GM12892 (cell line): ENCODE results near the gene CAVIN2.

Experiments used
- DNase-seq: peaks from one replicate; pipeline ENCODE4 v3.0.0; 2011; ENCODE audit not compliant: insufficient read length
- FAIRE-seq: peaks from 2 replicates; lab custom pipeline; 2011; peaks lifted over from hg19 to GRCh38; lab: Jason Lieb, UNC
- POLR2A ChIP-seq: IDR thresholded peaks from 2 replicates; pipeline ENCODE4 v1.6.1; 2011; ENCODE audit warnings: low read depth, low read length, control low read depth
- POLR2AphosphoS5 ChIP-seq: IDR thresholded peaks from 2 replicates; pipeline ENCODE4 v1.6.1; 2011; ENCODE audit warnings: low read depth, low read length, control low read depth
- TAF1 ChIP-seq: IDR thresholded peaks from 2 replicates; pipeline ENCODE4 v1.6.1; 2011; ENCODE audit warnings: low read depth, mild to moderate bottlenecking, control low read depth, low read length, borderline replicate concordance

Gene CAVIN2

DNA sequence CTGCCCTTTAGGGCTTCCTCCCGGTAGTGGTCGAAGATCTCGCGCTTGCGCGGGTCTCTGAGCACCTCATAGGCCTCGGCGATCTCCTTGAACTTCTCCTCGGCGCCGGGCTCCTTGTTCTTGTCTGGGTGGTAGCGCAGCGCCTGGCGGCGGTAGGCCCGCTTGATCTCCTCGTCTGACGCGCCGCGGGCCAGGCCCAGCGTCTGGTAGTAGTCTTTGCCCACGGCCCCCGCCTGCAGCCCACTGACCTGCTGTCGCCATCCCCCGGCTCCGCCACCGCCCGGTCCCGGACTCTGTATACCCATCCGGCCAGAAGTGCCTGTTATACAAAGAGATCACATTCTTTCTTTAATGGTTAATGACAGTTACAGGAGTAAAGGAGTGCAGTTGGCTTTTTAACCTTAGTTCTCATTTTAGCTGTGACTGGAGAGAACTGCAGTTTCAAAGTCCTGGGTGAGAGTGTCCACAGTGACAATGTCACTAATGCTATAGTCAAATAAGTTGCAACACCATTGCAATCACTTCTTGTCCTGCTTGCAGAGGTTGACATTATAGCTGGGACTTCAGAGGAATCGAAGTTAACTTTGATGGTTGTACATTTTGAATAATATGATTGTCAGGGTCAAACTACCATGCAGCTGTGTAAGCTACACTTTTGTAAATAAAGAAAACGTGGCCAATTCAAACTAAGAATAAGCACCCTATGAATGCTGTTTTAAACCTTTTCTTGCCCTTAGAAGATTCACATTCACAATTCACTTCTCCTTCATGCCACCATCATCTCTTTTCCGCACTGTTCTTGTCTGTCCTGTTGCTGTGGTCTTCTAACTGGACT, 35.3 kb upstream of the CAVIN2 start:
- FAIRE-seq (no peak), DNase-seq (no peak)
- no peak for TF ChIP-seq POLR2AphosphoS5
- no peak for TF ChIP-seq TAF1
- no peak for TF ChIP-seq POLR2A

DNA sequence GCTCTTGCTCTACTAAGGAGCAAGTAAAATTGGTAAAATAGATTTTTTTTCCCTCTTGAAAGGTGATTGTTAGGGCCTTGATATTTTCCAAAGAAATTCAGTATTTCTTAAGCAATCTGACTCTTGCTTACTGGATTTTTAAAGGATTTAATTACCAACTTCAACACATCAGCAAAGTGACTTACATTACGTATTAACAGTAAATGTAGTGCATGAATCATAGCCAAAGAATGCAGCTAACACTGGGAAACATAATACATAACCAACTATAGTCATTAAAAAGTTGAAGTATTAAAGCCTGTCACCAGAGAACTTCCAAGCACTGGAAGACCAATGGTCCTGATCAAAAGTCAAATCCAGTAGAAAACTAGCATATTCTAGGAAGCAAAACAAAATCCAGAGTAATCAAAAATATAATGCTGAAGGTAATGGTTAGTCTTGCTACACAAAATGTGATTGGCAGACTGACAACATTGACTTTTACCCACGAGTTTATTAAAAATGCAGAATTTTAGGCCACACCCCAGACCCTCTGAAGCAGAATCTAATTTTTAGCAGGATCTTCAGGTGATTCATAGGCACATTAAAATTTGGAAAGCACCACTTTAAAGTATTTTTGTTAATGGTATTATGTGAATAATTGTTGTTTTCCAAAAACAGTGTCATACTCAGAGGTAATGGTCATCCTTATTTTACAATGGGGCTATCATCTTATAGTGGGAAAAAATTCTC, 31.8 kb upstream of the CAVIN2 start:
- DNase-seq (no peak), FAIRE-seq (no peak)
- TF ChIP-seq POLR2AphosphoS5 (no peak), TAF1 (no peak), POLR2A (no peak)

DNA sequence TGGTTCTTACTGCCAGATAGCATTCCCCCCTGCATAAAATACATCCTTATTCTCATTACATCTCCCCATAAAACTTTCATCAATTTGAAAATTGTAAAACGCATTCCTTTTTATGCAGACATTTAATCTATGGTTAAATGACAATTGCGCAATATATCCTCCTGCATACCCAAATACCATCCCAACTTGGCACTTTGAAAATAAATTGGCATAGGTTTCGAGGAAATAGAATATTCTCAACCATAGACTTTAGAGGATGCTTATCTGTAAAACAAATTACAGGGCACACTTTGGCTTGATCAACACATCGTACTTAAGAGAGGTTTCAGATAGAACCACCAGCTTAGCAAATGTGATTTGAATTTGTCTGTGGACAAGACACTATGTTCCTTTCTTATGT, 31.0 kb upstream of the CAVIN2 start:
- FAIRE-seq (no peak), DNase-seq (no peak)
- no peak for TF ChIP-seq POLR2A
- TF ChIP-seq TAF1, result no peak
- TF ChIP-seq POLR2AphosphoS5, result no peak

DNA sequence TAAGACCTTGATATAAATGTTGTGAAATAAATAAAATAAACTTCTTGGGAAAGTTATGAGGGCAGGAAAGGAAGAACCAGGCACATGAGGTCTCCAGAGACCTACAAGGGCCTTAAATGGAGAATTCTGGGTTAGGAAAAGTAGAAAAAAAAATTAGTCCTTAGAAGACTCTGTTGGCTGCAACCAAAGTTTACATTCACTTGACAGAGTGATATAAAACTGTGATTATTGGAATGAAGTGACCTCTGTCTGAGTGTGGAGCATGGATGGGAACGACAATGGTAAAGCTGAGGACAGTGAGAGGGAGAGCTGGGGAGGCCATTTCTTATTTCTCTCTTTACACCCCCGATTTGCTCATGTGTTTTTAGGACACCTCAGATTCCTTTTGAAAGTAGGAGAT, 29.0 kb upstream of the CAVIN2 start:
- FAIRE-seq (no peak), DNase-seq (no peak)
- TF ChIP-seq POLR2A (no peak), TAF1 (no peak), POLR2AphosphoS5 (no peak)

DNA sequence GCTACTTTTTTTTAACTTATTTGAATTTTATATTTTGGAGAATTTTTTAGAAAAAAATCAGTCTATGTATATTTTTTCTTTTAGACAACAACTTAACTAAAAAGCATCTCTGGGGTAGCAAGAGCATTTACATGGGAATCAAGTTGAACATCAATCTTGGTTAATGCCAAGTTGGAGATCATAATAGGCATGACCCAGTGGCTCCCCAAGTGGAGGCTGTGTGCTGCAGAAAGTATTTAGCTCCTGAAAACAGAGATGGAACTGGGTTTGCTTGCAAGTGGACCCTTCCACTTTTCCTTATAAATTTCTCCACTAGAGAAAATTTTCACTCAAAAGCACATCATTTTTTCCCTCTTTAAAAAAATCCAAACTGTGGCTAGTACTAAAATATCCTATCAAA, 23.9 kb upstream of the CAVIN2 start:
- no peak for TF ChIP-seq POLR2A
- no peak for TF ChIP-seq TAF1
- TF ChIP-seq POLR2AphosphoS5, result no peak
- DNase-seq, result no peak
- FAIRE-seq, result no peak

DNA sequence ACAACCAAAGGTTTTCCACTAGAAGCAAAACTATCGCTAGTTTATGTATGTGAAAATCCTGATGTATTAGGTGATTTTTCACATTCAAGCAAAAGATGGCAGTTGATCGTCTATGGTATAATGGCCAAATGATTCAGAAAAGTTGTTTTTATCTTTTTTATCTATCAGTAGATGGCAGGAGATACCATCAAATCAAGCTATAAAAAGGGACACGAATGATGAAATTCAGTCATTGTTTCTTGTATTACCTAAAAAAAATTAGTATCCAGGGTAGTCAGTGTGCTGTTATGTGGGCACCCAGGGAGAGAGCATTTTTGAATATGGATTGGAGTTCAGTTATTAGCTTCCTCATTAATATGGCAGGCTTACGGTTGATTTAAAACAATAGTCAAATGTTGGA, 22.9 kb upstream of the CAVIN2 start:
- TF ChIP-seq TAF1 (no peak), POLR2A (no peak), POLR2AphosphoS5 (no peak)
- FAIRE-seq (no peak), DNase-seq (no peak)

DNA sequence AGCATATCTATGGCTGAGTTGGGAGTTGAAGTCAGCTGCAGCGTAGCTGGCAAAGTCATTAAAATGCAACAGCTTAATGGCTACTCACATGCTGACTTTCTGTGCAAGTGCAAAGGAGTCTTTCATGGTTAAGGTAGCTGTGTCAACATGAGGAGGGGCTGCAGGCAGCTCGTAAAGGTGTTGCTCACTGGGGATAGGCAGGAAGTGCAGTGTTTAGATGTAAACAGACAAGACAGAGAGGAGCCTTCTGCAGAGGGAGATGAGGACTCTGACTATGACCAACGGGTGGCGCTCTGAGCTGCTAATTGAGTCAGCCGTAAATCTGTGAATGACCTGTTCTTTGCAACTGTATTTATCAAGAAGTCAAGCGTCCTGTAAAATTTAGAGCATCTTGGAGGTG, 22.3 kb upstream of the CAVIN2 start:
- TF ChIP-seq POLR2AphosphoS5, result no peak
- no peak for TF ChIP-seq TAF1
- no peak for TF ChIP-seq POLR2A
- DNase-seq, result no peak
- peak; percentile 70 for FAIRE-seq

DNA sequence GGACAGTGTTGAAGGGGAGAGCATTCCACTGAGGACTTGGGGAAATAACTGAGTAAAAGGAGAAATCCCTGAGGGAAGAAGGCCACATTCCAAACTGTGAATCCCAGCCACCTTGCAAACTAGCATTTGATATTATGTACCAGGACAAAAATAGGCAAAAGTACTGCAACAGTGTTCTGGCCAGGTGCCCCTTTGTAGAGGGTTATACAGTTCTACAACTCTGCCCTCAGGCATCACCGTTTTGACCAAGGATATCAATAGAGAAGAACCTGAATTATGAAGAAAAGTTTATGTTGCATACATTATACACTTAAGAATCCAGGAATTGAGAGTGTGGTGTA, 20.6 kb upstream of the CAVIN2 start:
- TF ChIP-seq POLR2AphosphoS5, result no peak
- no peak for TF ChIP-seq TAF1
- no peak for TF ChIP-seq POLR2A
- DNase-seq, result no peak
- no peak for FAIRE-seq

DNA sequence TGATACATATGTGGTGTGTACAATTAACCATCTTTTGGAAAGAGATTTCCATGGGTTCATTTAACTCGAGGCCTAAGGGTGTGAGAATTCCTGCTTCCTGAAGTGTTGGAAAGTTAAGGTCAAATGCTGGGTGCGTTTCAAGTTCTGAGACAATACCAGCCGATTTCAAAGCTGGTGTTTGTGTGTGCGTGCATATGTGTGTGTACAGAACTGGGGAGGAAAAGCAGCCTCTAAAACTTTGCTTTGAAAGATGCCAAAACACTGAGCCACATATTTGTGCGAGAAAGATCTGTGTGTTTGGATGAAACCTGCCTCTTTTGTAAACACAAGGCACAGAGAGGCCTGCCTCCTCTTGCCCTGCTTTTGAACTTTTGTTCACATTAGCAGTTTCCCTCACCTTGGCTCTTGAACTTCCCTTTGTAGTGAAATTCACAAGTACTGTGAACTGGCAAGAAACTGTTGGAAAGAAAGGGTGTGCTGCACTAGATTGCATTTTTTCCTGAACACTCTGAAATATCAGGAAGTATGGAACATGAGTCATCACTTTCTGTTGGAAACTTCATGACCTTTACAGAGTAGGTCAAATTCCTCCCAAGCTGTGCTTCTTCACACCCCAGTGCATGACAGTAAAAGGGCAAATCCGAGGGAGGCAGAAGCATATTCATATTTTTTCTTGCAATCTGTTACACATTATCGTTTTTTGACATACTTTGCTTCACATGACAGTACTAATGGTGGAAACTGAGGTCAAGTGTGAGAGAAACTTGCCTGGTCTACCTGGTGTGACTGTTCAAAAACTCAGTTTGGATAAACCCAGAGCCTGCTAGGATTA, 20.0 kb upstream of the CAVIN2 start:
- TF ChIP-seq TAF1, result no peak
- TF ChIP-seq POLR2A, result no peak
- no peak for DNase-seq
- FAIRE-seq, result no peak

DNA sequence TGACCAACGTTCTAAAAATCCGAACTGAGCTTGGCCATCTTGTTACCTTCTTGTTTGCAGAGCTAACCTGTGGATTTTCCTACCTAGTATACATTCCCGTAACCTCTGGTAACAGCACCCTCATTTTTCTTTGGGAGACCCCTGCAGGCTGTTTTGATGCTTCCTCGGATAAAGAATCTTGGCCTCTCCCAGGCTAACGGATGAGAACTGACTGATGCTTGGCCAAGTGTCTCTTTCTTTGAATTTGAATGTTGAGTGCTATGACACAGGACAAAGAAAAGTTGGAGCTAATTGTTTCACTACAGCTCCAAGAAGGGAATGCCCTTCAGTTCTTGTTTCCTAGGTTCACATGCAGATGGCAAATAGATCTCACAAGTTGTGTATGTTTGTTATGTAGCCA, 19.3 kb upstream of the CAVIN2 start:
- DNase-seq (no peak), FAIRE-seq (no peak)
- TF ChIP-seq TAF1, result no peak
- TF ChIP-seq POLR2AphosphoS5, result no peak
- no peak for TF ChIP-seq POLR2A
